ENCODE data around the gene NFATC2. TPM values are rescaled to one million over a fixed set of nuclear protein-coding genes. Genes with fewer than 3 reads are reported as not detected.
"Not testable (repeated sequence)": the region's sequence is repeated elsewhere in the genome, so short reads cannot be mapped to it uniquely, and the experiment has no call there.

NFATC2 gene
- total RNA-seq, 1 experiment from 2014 or later: 15.8 TPM

GRCh38 chr20:51480507-51481270 is 61.8 kb downstream of the NFATC2 start:
- Mint-ChIP-seq H3K36me3 (ENCODE audit: insufficient read depth, unreplicated experiment) (no peaks in the 10 kb centered on the region), H3K27ac (ENCODE audit: unreplicated experiment) (no peak overlapping the region), H3K4me1 (ENCODE audit: low read depth, unreplicated experiment) (peaks cover 21% of the 10 kb centered on the region), H3K9me3 (ENCODE audit: low read depth, unreplicated experiment) (peaks cover 8% of the 10 kb centered on the region), H3K4me3 (ENCODE audit: low read depth, unreplicated experiment) (no peak overlapping the region), H3K27me3 (ENCODE audit: unreplicated experiment) (no peaks in the 10 kb centered on the region)
- intact Hi-C loops (cut with micrococcal nuclease; ENCODE audit: unreplicated experiment): no loop called here
- TF ChIP-seq, protein P1, sequence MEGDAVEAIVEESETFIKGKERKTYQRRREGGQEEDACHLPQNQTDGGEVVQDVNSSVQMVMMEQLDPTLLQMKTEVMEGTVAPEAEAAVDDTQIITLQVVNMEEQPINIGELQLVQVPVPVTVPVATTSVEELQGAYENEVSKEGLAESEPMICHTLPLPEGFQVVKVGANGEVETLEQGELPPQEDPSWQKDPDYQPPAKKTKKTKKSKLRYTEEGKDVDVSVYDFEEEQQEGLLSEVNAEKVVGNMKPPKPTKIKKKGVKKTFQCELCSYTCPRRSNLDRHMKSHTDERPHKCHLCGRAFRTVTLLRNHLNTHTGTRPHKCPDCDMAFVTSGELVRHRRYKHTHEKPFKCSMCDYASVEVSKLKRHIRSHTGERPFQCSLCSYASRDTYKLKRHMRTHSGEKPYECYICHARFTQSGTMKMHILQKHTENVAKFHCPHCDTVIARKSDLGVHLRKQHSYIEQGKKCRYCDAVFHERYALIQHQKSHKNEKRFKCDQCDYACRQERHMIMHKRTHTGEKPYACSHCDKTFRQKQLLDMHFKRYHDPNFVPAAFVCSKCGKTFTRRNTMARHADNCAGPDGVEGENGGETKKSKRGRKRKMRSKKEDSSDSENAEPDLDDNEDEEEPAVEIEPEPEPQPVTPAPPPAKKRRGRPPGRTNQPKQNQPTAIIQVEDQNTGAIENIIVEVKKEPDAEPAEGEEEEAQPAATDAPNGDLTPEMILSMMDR (IDR thresholded peaks at IDR 0.05; ENCODE audit: unreplicated experiment): no peak
- BruUV-seq (replicated peaks): no TSS peak
- CTCF ChIA-PET: interaction anchor here (1.0 to 1.3 kb wide), 2 partner anchors 61 to 114 kb away, joined by 3 to 7 read pairs; no protein-coding TSS in a partner anchor
- no peak for DNase-seq

- DNase-seq; H3K9me3 Mint-ChIP-seq (ENCODE audit: low read depth, unreplicated experiment); H3K36me3 Mint-ChIP-seq (ENCODE audit: insufficient read depth, unreplicated experiment); BruUV-seq (replicated peaks); H3K4me1 Mint-ChIP-seq (ENCODE audit: low read depth, unreplicated experiment); H3K27ac Mint-ChIP-seq (ENCODE audit: unreplicated experiment); intact Hi-C loops (cut with micrococcal nuclease; ENCODE audit: unreplicated experiment); H3K4me3 Mint-ChIP-seq (ENCODE audit: low read depth, unreplicated experiment); H3K27me3 Mint-ChIP-seq (ENCODE audit: unreplicated experiment): not testable (repeated sequence)
- CTCF ChIA-PET: interaction anchor here (0.6 kb wide), 1 partner anchor 28 kb away, joined by 3 read pairs; no protein-coding TSS in a partner anchor
Measured at GRCh38 chr20:51476106-51476505, 66.4 kb downstream of the NFATC2 start.

GRCh38 chr20:51473771-51474170 is 68.7 kb downstream of the NFATC2 start:
- Mint-ChIP-seq H3K4me1 (ENCODE audit: low read depth, unreplicated experiment) (no peaks in the 10 kb centered on the region), H3K27ac (ENCODE audit: unreplicated experiment) (no peak overlapping the region), H3K9me3 (ENCODE audit: low read depth, unreplicated experiment) (peaks cover 7% of the 10 kb centered on the region), H3K27me3 (ENCODE audit: unreplicated experiment) (no peaks in the 10 kb centered on the region), H3K4me3 (ENCODE audit: low read depth, unreplicated experiment) (no peak overlapping the region), H3K36me3 (ENCODE audit: insufficient read depth, unreplicated experiment) (peaks cover 5% of the 10 kb centered on the region)
- no peak for DNase-seq
- intact Hi-C loops (cut with micrococcal nuclease; ENCODE audit: unreplicated experiment): no loop called here
- TF ChIP-seq, protein P1 (IDR thresholded peaks at IDR 0.05; ENCODE audit: unreplicated experiment): no peak
- CTCF ChIA-PET: no interaction called here
- BruUV-seq (replicated peaks): no TSS peak

DNA sequence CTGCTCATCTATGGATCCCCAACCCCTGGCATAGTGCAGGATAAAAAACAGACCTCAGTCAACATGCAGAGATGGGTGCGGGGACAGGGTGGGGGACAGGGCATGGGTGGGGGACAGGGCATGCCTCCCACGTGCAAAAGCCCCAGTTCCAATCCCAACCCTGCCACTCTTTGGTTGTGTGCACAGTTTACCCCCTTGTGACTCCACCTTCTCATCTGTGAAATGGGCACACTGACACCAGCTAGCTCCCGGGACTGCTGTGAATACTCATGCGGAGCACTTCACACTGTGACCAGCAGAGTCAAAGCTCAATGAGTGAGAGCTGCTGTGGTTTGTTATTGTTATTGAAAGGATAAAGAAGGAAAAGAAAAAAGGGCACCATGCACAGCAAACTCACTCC is 69.3 kb downstream of the NFATC2 start:
- TF ChIP-seq, protein P1 (IDR thresholded peaks at IDR 0.05; ENCODE audit: unreplicated experiment): no peak
- H3K4me1 Mint-ChIP-seq (ENCODE audit: low read depth, unreplicated experiment): no peaks in the 10 kb centered on the region
- intact Hi-C loops (cut with micrococcal nuclease; ENCODE audit: unreplicated experiment): no loop called here
- H3K4me3 Mint-ChIP-seq (ENCODE audit: low read depth, unreplicated experiment): no peak overlapping the region
- BruUV-seq (replicated peaks): no TSS peak
- peaks cover 5% of the 10 kb centered on the region for H3K36me3 Mint-ChIP-seq (ENCODE audit: insufficient read depth, unreplicated experiment)
- peaks cover 3% of the 10 kb centered on the region for H3K9me3 Mint-ChIP-seq (ENCODE audit: low read depth, unreplicated experiment)
- no peak for DNase-seq
- H3K27ac Mint-ChIP-seq (ENCODE audit: unreplicated experiment): no peak overlapping the region
- no peaks in the 10 kb centered on the region for H3K27me3 Mint-ChIP-seq (ENCODE audit: unreplicated experiment)
- CTCF ChIA-PET: interaction anchor here (1.1 kb wide), 1 partner anchor 14 kb away, joined by 3 read pairs; no protein-coding TSS in a partner anchor

DNA sequence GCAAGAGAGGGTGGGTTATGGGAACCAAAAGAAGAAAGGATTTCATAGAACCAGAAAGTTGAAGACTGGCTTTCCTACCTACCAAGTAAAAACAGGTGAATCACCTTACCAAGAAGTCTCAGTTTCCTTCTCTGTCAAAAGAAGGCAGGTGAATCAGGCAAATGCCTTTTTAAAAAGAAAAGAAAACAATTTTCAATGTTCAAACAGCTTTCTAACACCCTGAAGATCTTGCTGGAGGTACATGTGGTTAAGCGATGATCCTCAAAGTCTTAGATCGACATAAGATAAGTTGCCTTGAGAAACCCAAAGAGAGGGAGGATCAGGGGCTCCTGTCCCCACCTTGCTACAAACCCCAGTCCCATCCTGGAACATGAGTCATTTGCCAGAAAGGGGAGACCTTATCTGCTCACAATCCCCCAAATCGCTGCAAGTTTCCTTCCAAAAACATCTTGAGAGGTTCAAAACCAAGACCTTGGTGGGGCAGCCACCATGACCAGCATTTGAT is 71.6 kb downstream of the NFATC2 start:
- CTCF ChIA-PET: no interaction called here
- H3K4me3 Mint-ChIP-seq (ENCODE audit: low read depth, unreplicated experiment): no peak overlapping the region
- no peak for DNase-seq
- TF ChIP-seq, protein P1 (IDR thresholded peaks at IDR 0.05; ENCODE audit: unreplicated experiment): no peak
- peaks cover 5% of the 10 kb centered on the region for H3K36me3 Mint-ChIP-seq (ENCODE audit: insufficient read depth, unreplicated experiment)
- BruUV-seq (replicated peaks): no TSS peak
- no peaks in the 10 kb centered on the region for H3K9me3 Mint-ChIP-seq (ENCODE audit: low read depth, unreplicated experiment)
- no peak overlapping the region for H3K27ac Mint-ChIP-seq (ENCODE audit: unreplicated experiment)
- H3K4me1 Mint-ChIP-seq (ENCODE audit: low read depth, unreplicated experiment): no peaks in the 10 kb centered on the region
- intact Hi-C loops (cut with micrococcal nuclease; ENCODE audit: unreplicated experiment): no loop called here
- no peaks in the 10 kb centered on the region for H3K27me3 Mint-ChIP-seq (ENCODE audit: unreplicated experiment)
